NB4 (cell line): ENCODE results near the gene MAP2K7.

ENCODE experiments used
- DNase-seq: peaks from one replicate; pipeline ENCODE4 v3.0.0; 2010; ENCODE audit warnings: low read depth
- H3K4me3 ChIP-seq: one replicate; pipeline ENCODE4 v1.5.1; 2011; ENCODE audit warnings: mild to moderate bottlenecking, low read depth, low read length, moderate library complexity
- MYC ChIP-seq: IDR thresholded peaks from 2 replicates; pipeline ENCODE4 v1.6.1; 2011; ENCODE audit warnings: low read depth, low read length
- POLR2A ChIP-seq: IDR thresholded peaks from 2 replicates; pipeline ENCODE4 v1.6.1; 2011; ENCODE audit warnings: mild to moderate bottlenecking; ENCODE audit not compliant: insufficient read length; ENCODE audit errors: extremely low read depth
- TF ChIP-seq, protein P1 (sequence below): IDR thresholded peaks from 2 replicates; pipeline ENCODE4 v1.6.1; 2011; ENCODE audit warnings: low read depth, low read length
- TF ChIP-seq, protein P2 (sequence below): IDR thresholded peaks from one replicate; pipeline ENCODE4 v1.5.1; 2012; ENCODE audit warnings: low read depth, low read length

The MAP2K7 gene

DNA sequence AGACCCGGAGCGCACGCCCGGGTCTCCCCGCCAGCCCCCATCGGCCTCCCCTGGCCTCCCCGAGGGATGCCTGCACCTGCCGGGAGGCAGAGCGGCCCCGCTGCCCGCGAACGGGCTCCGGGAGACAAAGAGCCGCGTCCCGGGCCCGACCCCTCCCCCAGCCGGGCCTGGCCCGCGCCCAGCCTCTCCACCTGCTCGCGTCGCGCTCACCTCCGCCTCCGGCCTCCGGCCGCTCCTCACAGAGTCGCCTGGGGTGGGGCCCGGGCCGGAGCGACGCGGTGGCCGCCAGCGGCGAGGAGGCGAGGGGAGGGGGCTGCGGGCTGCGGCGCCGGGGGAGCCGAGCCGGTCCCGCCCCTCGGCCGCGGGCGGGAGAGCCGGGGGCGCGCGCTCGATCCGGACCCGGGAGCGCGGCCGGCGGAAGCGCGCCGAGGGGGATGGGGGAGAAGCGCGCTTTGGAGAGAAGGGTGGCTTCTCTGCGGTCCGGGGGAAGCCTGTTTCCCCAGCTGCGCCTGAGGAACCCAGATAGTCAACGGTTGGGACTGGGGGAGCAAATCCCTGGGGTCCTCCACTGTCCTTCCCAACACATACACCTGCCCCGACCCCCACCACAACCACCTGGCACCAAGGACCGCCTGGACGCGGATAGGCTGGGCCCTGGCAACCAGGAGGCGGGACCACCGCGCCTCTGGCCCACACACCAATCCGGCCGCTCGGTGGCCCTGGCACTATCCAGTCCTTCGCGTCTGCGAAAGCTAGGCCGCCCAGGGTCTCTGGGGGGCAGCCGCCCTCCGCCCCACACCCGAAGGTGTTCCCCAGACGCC lies 29.4 kb upstream of the MAP2K7 start, which contains the start of gene PRR36:
Gene PRR36, minus strand, starts transcription at position 315 of the 821 bp plus-strand sequence. CDS start 701 bp downstream, outside the sequence.
- DNase-seq, result no peak
- TF ChIP-seq, protein P1, sequence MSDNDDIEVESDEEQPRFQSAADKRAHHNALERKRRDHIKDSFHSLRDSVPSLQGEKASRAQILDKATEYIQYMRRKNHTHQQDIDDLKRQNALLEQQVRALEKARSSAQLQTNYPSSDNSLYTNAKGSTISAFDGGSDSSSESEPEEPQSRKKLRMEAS, result no peak
- TF ChIP-seq, protein P2, sequence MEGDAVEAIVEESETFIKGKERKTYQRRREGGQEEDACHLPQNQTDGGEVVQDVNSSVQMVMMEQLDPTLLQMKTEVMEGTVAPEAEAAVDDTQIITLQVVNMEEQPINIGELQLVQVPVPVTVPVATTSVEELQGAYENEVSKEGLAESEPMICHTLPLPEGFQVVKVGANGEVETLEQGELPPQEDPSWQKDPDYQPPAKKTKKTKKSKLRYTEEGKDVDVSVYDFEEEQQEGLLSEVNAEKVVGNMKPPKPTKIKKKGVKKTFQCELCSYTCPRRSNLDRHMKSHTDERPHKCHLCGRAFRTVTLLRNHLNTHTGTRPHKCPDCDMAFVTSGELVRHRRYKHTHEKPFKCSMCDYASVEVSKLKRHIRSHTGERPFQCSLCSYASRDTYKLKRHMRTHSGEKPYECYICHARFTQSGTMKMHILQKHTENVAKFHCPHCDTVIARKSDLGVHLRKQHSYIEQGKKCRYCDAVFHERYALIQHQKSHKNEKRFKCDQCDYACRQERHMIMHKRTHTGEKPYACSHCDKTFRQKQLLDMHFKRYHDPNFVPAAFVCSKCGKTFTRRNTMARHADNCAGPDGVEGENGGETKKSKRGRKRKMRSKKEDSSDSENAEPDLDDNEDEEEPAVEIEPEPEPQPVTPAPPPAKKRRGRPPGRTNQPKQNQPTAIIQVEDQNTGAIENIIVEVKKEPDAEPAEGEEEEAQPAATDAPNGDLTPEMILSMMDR, result no peak
- no peak for TF ChIP-seq POLR2A
- TF ChIP-seq MYC, result no peak
- no peak within 1 kb of the TSS for H3K4me3 ChIP-seq

DNA sequence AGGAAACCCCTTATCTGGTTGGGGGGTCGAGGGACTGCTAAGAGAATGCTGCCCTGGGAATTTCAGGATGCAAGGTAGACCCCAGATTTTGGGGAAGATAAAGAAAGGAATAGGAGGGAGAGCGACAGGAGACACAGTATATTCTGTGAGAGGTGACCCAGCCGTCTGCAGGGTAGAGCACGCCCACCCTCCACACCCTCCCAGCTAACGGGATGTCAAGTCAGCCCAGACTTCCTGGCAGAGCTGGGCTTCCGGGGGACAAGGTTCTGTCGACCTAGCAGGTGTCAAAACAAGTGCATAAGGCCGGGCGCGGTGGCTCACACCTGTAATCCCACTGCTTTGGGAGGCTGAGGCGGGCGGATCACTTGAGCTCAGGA lies 28.8 kb upstream of the MAP2K7 start:
- no peak overlapping the region for H3K4me3 ChIP-seq
- DNase-seq, result no peak
- TF ChIP-seq, protein P1, result no peak
- TF ChIP-seq POLR2A, result no peak
- TF ChIP-seq MYC, result no peak
- TF ChIP-seq, protein P2, result no peak

DNA sequence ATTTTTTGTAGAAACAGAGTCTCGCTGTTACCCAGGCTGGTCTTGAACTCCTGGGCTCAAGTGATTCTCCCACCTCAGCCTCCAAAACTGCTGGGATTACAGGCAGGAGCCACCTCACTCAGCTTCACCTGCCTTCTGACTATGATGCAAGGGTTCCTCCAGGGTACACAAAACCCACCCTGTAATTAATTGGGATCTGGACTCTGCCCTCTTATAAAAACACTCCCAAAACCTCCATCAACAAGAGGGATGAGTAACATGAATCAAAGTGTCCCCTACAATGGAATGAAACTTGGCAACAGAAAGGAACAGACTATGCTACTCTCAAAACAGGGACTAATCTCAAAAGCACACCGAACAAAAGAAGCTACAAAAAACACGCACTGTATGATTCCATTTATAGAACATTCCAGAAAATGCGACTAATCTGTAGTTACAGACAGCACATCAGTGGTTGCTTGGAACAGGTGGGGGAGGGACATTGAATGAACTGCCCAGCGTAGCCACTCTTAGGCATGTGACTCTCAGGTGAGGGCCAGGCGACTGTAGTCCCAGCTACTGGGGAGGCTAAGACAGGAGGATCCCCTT lies 26.3 kb upstream of the MAP2K7 start:
- TF ChIP-seq POLR2A (no peak), MYC (no peak)
- TF ChIP-seq, protein P2, result no peak
- TF ChIP-seq, protein P1, result no peak
- no peak for DNase-seq

DNA sequence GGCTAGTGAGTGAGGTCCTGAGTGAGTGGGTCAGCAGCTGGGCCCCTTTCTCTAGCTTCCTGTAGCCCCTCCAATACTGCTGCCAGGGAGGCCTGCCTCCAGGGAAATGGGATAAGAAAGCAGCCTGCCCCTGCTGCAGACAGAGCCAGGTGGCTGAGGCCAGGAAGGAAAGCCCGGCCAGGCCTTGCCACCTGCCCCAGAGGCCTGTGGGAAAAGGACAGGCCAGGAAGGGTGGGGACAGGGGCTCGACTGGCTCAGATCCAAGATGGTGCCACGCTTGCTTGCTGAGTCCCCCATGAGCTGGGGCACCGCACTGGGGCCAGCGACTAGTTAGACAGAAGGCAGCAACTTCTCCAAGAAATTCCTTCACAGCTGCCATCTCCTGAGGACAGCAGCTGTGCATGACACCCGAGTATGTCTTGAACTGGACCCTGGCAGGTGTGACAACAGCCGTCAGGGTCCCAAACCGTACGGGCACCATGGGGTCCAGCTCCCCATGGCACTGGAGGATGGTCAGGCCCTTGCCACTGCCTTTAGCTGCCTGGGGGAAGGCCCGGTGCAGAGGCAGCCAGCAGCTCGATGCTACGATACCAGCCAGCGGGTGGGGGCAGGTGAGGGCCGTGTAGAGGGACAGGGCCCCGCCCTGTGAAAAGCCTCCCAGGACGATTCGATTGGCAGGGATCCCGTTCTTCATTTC lies 24.4 kb upstream of the MAP2K7 start:
- TF ChIP-seq MYC (no peak), POLR2A (no peak)
- TF ChIP-seq, protein P2, result no peak
- TF ChIP-seq, protein P1, result no peak
- H3K4me3 ChIP-seq, result no peak overlapping the region
- no peak for DNase-seq

More for the DNA sequence above, 26.3 kb upstream of the MAP2K7 start:
- no peak overlapping the region for H3K4me3 ChIP-seq

DNA sequence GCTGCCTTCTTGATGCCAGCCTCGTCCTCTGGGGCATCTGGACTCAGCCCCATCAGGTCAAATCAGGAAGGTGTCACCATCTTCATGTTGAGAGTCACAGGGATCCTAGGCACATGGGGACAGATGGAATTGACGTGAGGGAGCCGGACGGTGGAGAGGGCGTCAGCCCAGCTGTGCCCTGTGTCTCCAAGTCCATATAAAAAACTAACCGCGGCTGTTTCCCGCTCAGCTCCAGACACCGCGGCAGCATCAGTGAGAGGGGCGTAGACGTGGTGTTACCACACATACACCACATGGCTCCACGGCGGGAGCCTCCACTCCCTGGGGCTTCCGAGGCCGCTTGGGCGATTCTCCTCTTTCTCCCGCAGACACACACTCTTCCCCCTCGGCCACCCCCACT lies 23.8 kb upstream of the MAP2K7 start:
- peak; percentile 94 for DNase-seq
- TF ChIP-seq, protein P1, result peak; percentile 86
- TF ChIP-seq POLR2A (no peak), MYC (peak; percentile 75)
- TF ChIP-seq, protein P2, result no peak
- H3K4me3 ChIP-seq, result no peak overlapping the region
